HCT116 (cell line): ENCODE measurements around the gene TLCD3A. TPM values are rescaled to one million over a fixed set of nuclear protein-coding genes. Genes with fewer than 3 reads are reported as not detected.
"Not testable (repeated sequence)": the region's sequence is repeated elsewhere in the genome, so short reads cannot be mapped to it uniquely, and the experiment has no call there.

ENCODE experiments used
- ATAC-seq: fragments of 200-7000 bp; cut with Tn5 transposase; 2 replicates; pipeline ENCODE4 v1.9.1; 2020; ENCODE audit warnings: mild to moderate bottlenecking, moderate library complexity
- BruUV-seq: library from RNA; stranded (reverse); fragments of 400-500 nt; replicated peaks from 2 replicates; lab custom pipeline; 2021; lab: Mats Ljungman, UMichigan
- CTCF ChIA-PET: fragments of 300-600 bp; sonication (Branson Sonifier 250); formaldehyde crosslinking; loops from one replicate; lab custom pipeline; 2021; ENCODE audit warnings: antibody characterized with exemption; lab: Charles Lee
- POLR2A ChIA-PET: fragments of 300-600, 350-600 bp; sonication (Branson Sonifier 250); formaldehyde crosslinking; loops from one replicate; lab custom pipeline; 2021; ENCODE audit warnings: antibody characterized with exemption; lab: Charles Lee
- RAD21 ChIA-PET, 2 experiments: fragments of 300-600 bp; sonication (Branson Sonifier 250); formaldehyde crosslinking; loops; one replicate each; lab custom pipeline; 2023; ENCODE audit warnings: low total read pairs in 2 of 2; ENCODE audit not compliant: uncharacterized antibody in 2 of 2, unreplicated experiment in 2 of 2, low non-redundant PET in 1 of 2; lab: Charles Lee
- DNase-seq: peaks from one replicate; pipeline ENCODE4 v3.0.0-alpha.2; 2010; ENCODE audit warnings: low read depth, low spot score
- H2AFZ ChIP-seq: fragments of 200-600 bp; shearing (Covaris generic), sonication (generic); 2 replicates; pipeline ENCODE4 v1.6.1; 2017; ENCODE audit warnings: low read depth, mixed run types, mixed read lengths, antibody characterized with exemption, low read length; ENCODE audit not compliant: poor library complexity, severe bottlenecking
- H3K27ac ChIP-seq: 2 replicates; pipeline ENCODE4 v1.5.1; 2012; ENCODE audit warnings: low read depth, low read length
- H3K27me3 ChIP-seq: fragments of 200-600 bp; sonication (generic); 2 replicates; pipeline ENCODE4 v1.6.1; 2016; ENCODE audit warnings: mixed run types, low read length, mixed read lengths; ENCODE audit not compliant: insufficient read depth
- H3K36me3 ChIP-seq, 2 experiments: fragments of 200-500 bp in 1 of 2; fragments of 200-600 bp in 1 of 2; sonication (Bioruptor generic) in 1 of 2; sonication (generic) in 1 of 2; 2 replicates each; pipeline versions ENCODE4 v1.5.1 to v1.6.1; 2014 to 2016; ENCODE audit warnings: low read length in 2 of 2, inconsistent platforms in 1 of 2, mixed read lengths in 1 of 2, mixed run types in 1 of 2; ENCODE audit not compliant: insufficient read depth in 2 of 2, control insufficient read depth in 1 of 2
- H3K4me1 ChIP-seq, 2 experiments: fragments of 200-600 bp in 1 of 2; sonication (generic) in 1 of 2; 2 replicates each; pipeline versions ENCODE4 v1.5.1 to v1.6.1; 2012 to 2017; ENCODE audit warnings: low read length in 2 of 2, inconsistent platforms in 1 of 2, mild to moderate bottlenecking in 1 of 2, mixed read lengths in 1 of 2, mixed run types in 1 of 2, moderate library complexity in 1 of 2; ENCODE audit not compliant: insufficient read depth in 2 of 2, control insufficient read depth in 1 of 2
- H3K4me2 ChIP-seq: fragments of 200-600 bp; sonication (generic); 2 replicates; pipeline ENCODE4 v1.6.1; 2017; ENCODE audit warnings: mixed run types, low read length, mixed read lengths
- H3K4me3 ChIP-seq, 2 experiments: fragments of 200-600 bp in 1 of 2; sonication (generic) in 1 of 2; replicated peaks in 1 of 2; 2 replicates each; pipeline ENCODE4 v1.5.1; 2011 to 2016; ENCODE audit warnings: low read length in 2 of 2, control low read depth in 1 of 2, low read depth in 1 of 2, mild to moderate bottlenecking in 1 of 2, mixed read lengths in 1 of 2, mixed run types in 1 of 2
- H3K79me2 ChIP-seq: fragments of 200-600 bp; sonication (generic); 2 replicates; pipeline ENCODE4 v1.6.1; 2017; ENCODE audit warnings: mild to moderate bottlenecking, mixed run types, low read length, moderate library complexity, mixed read lengths; ENCODE audit not compliant: insufficient read depth
- H3K9ac ChIP-seq: fragments of 200-600 bp; sonication (generic); 2 replicates; pipeline ENCODE4 v1.6.1; 2016; ENCODE audit warnings: low read length, mixed read lengths
- H3K9me2 ChIP-seq: fragments of 200-600 bp; sonication (generic), shearing (Covaris generic); 2 replicates; pipeline ENCODE4 v1.6.1; 2017; ENCODE audit warnings: mixed run types, mild to moderate bottlenecking, moderate library complexity; ENCODE audit not compliant: insufficient read depth
- H3K9me3 ChIP-seq, 2 experiments: fragments of 200-500 bp in 1 of 2; fragments of 200-600 bp in 1 of 2; sonication (Bioruptor generic) in 1 of 2; sonication (generic) in 1 of 2; 2 replicates each; pipeline ENCODE4 v1.6.1; 2014 to 2017; ENCODE audit warnings: low read length in 2 of 2, mixed read lengths in 2 of 2, inconsistent platforms in 1 of 2, low read depth in 1 of 2, mild to moderate bottlenecking in 1 of 2, mixed run types in 1 of 2, moderate library complexity in 1 of 2; ENCODE audit not compliant: control insufficient read depth in 1 of 2, insufficient read depth in 1 of 2
- H4K20me1 ChIP-seq: fragments of 200-600 bp; sonication (generic), shearing (Covaris generic); 2 replicates; pipeline ENCODE4 v1.6.1; 2017; ENCODE audit warnings: mixed run types, mild to moderate bottlenecking, moderate library complexity; ENCODE audit not compliant: insufficient read depth
- CBX3 ChIP-seq: IDR thresholded peaks from 2 replicates; pipeline ENCODE4 v1.6.1; 2012; ENCODE audit warnings: low read depth
- SIN3A ChIP-seq: IDR thresholded peaks from 2 replicates; pipeline ENCODE4 v1.6.1; 2012; ENCODE audit warnings: low read depth
- SP1 ChIP-seq: IDR thresholded peaks from 2 replicates; pipeline ENCODE4 v1.6.1; 2012; ENCODE audit warnings: low read depth
- intact Hi-C: fragments of 100-400 bp; cut with micrococcal nuclease; formaldehyde crosslinking; loops from 2 replicates; pipeline ENCODE4 v1.10.0; 2022
- total RNA-seq: library from RNA; stranded (reverse); gene quantifications from one replicate; pipeline ENCODE4 v1.2.1, GENCODE V29; 2021; ENCODE audit not compliant: unreplicated experiment
- TF ChIP-seq, protein P1 (sequence below): IDR thresholded peaks from 2 replicates; pipeline ENCODE4 v1.6.1; 2012

The TLCD3A gene
- total RNA-seq, 1 experiment from 2014 or later: 26.0 TPM

GRCh38 chr17:746783-747629 is 14.6 kb downstream of the TLCD3A start:
- intact Hi-C loops: no loop called here

GRCh38 chr17:748604-749003 is 16.2 kb downstream of the TLCD3A start:
- H3K9ac ChIP-seq, H2AFZ ChIP-seq, intact Hi-C loops, H3K4me2 ChIP-seq, CTCF ChIA-PET, RAD21 ChIA-PET, DNase-seq, H3K9me2 ChIP-seq, H3K27me3 ChIP-seq, H3K9me3 ChIP-seq, H3K27ac ChIP-seq, POLR2A ChIA-PET, BruUV-seq, ATAC-seq, H4K20me1 ChIP-seq, H3K4me3 ChIP-seq: not testable (repeated sequence)
- peaks cover 12 to 19% of the 10 kb centered on the region in 2 experiments for H3K4me1 ChIP-seq
- peaks cover 40 to 49% of the 10 kb centered on the region in 2 experiments for H3K36me3 ChIP-seq
- peaks cover 80% of the 10 kb centered on the region for H3K79me2 ChIP-seq

More at GRCh38 chr17:746783-747629, 14.6 kb downstream of the TLCD3A start:
- no peak for ATAC-seq
- RAD21 ChIA-PET: no interaction called here
- Histone ChIP-seq H3K27ac (no peak overlapping the region), H3K9me3 (no peaks in the 10 kb centered on the region), H3K9me2 (no peaks in the 10 kb centered on the region), H3K27me3 (no peaks in the 10 kb centered on the region), H3K4me3 (no peak overlapping the region), H2AFZ (no peak overlapping the region), H3K4me2 (no peak overlapping the region), H3K9ac (no peak overlapping the region), H3K4me1 (peaks cover 8 to 12% of the 10 kb centered on the region in 2 experiments), H4K20me1 (peaks cover 8% of the 10 kb centered on the region; the same call in 1 of the 2 replicates), H3K79me2 (peaks cover 95% of the 10 kb centered on the region), H3K36me3 (peaks cover 46 to 62% of the 10 kb centered on the region in 2 experiments)
- POLR2A ChIA-PET: no interaction called here
- TF ChIP-seq, protein P1, sequence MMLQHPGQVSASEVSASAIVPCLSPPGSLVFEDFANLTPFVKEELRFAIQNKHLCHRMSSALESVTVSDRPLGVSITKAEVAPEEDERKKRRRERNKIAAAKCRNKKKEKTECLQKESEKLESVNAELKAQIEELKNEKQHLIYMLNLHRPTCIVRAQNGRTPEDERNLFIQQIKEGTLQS: no peak
- no peak for TF ChIP-seq CBX3
- no peak for TF ChIP-seq SP1
- TF ChIP-seq SIN3A: no peak
- no TSS peak for BruUV-seq
- no peak for DNase-seq
- CTCF ChIA-PET: no interaction called here

DNA sequence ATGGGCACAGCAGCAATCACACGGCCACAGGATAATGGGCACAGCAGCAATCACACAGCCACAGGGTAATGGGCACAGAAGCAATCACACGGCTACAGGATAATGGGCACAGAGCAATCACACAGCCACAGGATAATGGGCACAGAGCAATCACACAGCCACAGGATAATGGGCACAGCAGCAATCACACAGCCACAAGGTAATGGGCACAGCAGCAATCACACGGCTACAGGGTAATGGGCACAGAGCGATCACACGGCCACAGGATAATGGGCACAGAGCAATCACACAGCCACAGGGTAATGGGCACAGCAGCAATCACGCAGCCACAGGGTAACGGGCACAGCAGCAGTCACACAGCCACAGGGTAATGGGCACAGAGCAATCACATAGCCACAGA is 17.0 kb downstream of the TLCD3A start:
- POLR2A ChIA-PET: interaction anchor here (1.2 kb wide), 1 partner anchor 34 kb away, joined by 3 read pairs; no protein-coding TSS in a partner anchor
- peak overlapping the region; percentile 80; the same call in 1 of the 2 replicates for H3K4me2 ChIP-seq
- ATAC-seq, H3K27ac ChIP-seq, RAD21 ChIA-PET, H4K20me1 ChIP-seq, DNase-seq, H3K9me2 ChIP-seq, intact Hi-C loops, CTCF ChIA-PET, BruUV-seq, H3K4me3 ChIP-seq, H3K27me3 ChIP-seq, H2AFZ ChIP-seq, H3K9me3 ChIP-seq: not testable (repeated sequence)
- 0 out of 2 replicates have a peak overlapping the region, but pooled peaks have one; percentile 9 for H3K9ac ChIP-seq
- peaks cover 12 to 19% of the 10 kb centered on the region in 2 experiments for H3K4me1 ChIP-seq
- H3K79me2 ChIP-seq: peaks cover 72% of the 10 kb centered on the region
- peaks cover 33 to 41% of the 10 kb centered on the region in 2 experiments for H3K36me3 ChIP-seq
